HTR-8/SVneo (cell line): Measurements from ENCODE around the gene EEF1A2.
"Not testable (repeated sequence)": the region's sequence is repeated elsewhere in the genome, so short reads cannot be mapped to it uniquely, and the experiment has no call there.

Experiments used
- DNase-seq: peaks from one replicate; pipeline ENCODE4 v3.0.0; 2011; ENCODE audit warnings: low spot score, mixed read lengths; ENCODE audit not compliant: insufficient read length
- FAIRE-seq: peaks from 2 replicates; lab custom pipeline; 2011; peaks lifted over from hg19 to GRCh38; lab: Jason Lieb, UNC

The EEF1A2 gene

GRCh38 chr20:63491635-63492230 lies 7.2 kb downstream of the EEF1A2 start:
- no peak for FAIRE-seq
- no peak for DNase-seq

GRCh38 chr20:63491078-63491477 lies 7.8 kb downstream of the EEF1A2 start:
- DNase-seq (no peak), FAIRE-seq (no peak)

GRCh38 chr20:63490416-63490815 lies 8.5 kb downstream of the EEF1A2 start:
- no peak for DNase-seq
- FAIRE-seq = peak; percentile 69

- peak; percentile 44 for FAIRE-seq
- DNase-seq = no peak
These were observed 10.3 kb downstream of the EEF1A2 start for GRCh38 chr20:63488315-63489251.

GRCh38 chr20:63487781-63488241 lies 11.1 kb downstream of the EEF1A2 start:
- FAIRE-seq (no peak), DNase-seq (no peak)

GRCh38 chr20:63487116-63487764 lies 11.6 kb downstream of the EEF1A2 start:
- FAIRE-seq (no peak), DNase-seq (no peak)

GRCh38 chr20:63486300-63486855 lies 12.5 kb downstream of the EEF1A2 start:
- no peak for DNase-seq
- no peak for FAIRE-seq

GRCh38 chr20:63484651-63485403 lies 14.1 kb downstream of the EEF1A2 start:
- DNase-seq (no peak), FAIRE-seq (peak; percentile 9)

GRCh38 chr20:63484236-63484635 lies 14.6 kb downstream of the EEF1A2 start:
- DNase-seq (no peak), FAIRE-seq (no peak)

- no peak for DNase-seq
- no peak for FAIRE-seq
These were observed 15.0 kb downstream of the EEF1A2 start for GRCh38 chr20:63483834-63484233.

- no peak for FAIRE-seq
- DNase-seq = no peak
These were observed 16.8 kb downstream of the EEF1A2 start for GRCh38 chr20:63482021-63482587.

- no peak for DNase-seq
- FAIRE-seq = no peak
These were observed 17.4 kb downstream of the EEF1A2 start for GRCh38 chr20:63481503-63481902.

- not testable (repeated sequence) for DNase-seq, FAIRE-seq
These were observed 19.0 kb downstream of the EEF1A2 start for GRCh38 chr20:63479695-63480419.

GRCh38 chr20:63478346-63479302 lies 20.3 kb downstream of the EEF1A2 start:
- DNase-seq = no peak
- FAIRE-seq = peak; percentile 36

GRCh38 chr20:63477944-63478343 lies 20.9 kb downstream of the EEF1A2 start:
- DNase-seq (no peak), FAIRE-seq (no peak)

GRCh38 chr20:63477061-63477616 lies 21.7 kb downstream of the EEF1A2 start:
- no peak for FAIRE-seq
- DNase-seq = no peak

GRCh38 chr20:63475209-63475608 lies 23.7 kb downstream of the EEF1A2 start:
- DNase-seq = peak; percentile 67
- no peak for FAIRE-seq
